IMR-90 (cell line): Measurements from ENCODE around the gene LRRC31. TPM values are rescaled to one million over a fixed set of nuclear protein-coding genes. Genes with fewer than 3 reads are reported as not detected.
A peak's percentile ranks its signal among the peaks of the same experiment; 100 is the strongest.

Experiments
- ATAC-seq: fragments of 200-7000 bp; cut with Tn5 transposase; 2 replicates; pipeline ENCODE4 v1.9.1; 2020; ENCODE audit warnings: low read depth, mild to moderate bottlenecking, moderate library complexity
- BruUV-seq: library from RNA; stranded (reverse); fragments of 400-500 nt; replicated peaks from 2 replicates; lab custom pipeline; 2021; lab: Mats Ljungman, UMichigan
- CTCF ChIA-PET: fragments of 300-600 bp; formaldehyde crosslinking; extraction: SDS; loops from one replicate; lab custom pipeline; 2021; ENCODE audit warnings: antibody characterized with exemption; lab: Yijun Ruan, JAX
- POLR2A ChIA-PET: fragments of 300-600 bp; sonication (Branson Sonifier 250); formaldehyde crosslinking; loops from one replicate; lab custom pipeline; 2022; ENCODE audit warnings: antibody characterized with exemption; ENCODE audit not compliant: unreplicated experiment; lab: Charles Lee
- DNase-seq: peaks from one replicate; pipeline ENCODE4 v3.0.0; 2013
- H2AFZ ChIP-seq: replicated peaks from 2 replicates; pipeline ENCODE3; 2013; ENCODE audit warnings: low read length, mild to moderate bottlenecking; ENCODE audit not compliant: poor library complexity
- H2AK5ac ChIP-seq: 2 replicates; pipeline ENCODE4 v1.6.1; 2013; ENCODE audit warnings: low read depth, low read length, inconsistent platforms
- H2AK9ac ChIP-seq: replicated peaks from 2 replicates; pipeline ENCODE3; 2013; ENCODE audit warnings: mild to moderate bottlenecking, low read depth, low read length, moderate library complexity; ENCODE audit not compliant: poor library complexity
- H2BK120ac ChIP-seq: 2 replicates; pipeline ENCODE4 v1.6.1; 2013; ENCODE audit warnings: low read depth, low read length, inconsistent platforms
- H2BK15ac ChIP-seq: 3 replicates; pipeline ENCODE4 v1.6.1; 2013; ENCODE audit warnings: low read depth, low read length, inconsistent platforms
- H2BK20ac ChIP-seq: 2 replicates; pipeline ENCODE4 v1.6.1; 2013; ENCODE audit warnings: low read depth, mild to moderate bottlenecking, inconsistent platforms, low read length, moderate library complexity
- H2BK5ac ChIP-seq: 2 replicates; pipeline ENCODE4 v1.6.1; 2013; ENCODE audit warnings: mild to moderate bottlenecking, low read depth, low read length, inconsistent platforms; ENCODE audit not compliant: poor library complexity, severe bottlenecking
- H3K14ac ChIP-seq: replicated peaks from 2 replicates; pipeline ENCODE4 v1.6.1; 2013; ENCODE audit warnings: low read depth, low read length, inconsistent platforms
- H3K18ac ChIP-seq: 2 replicates; pipeline ENCODE4 v1.6.1; 2013; ENCODE audit warnings: low read depth, low read length, control low read depth
- H3K23ac ChIP-seq: 2 replicates; pipeline ENCODE4 v1.6.1; 2013; ENCODE audit warnings: low read depth, low read length, inconsistent platforms
- H3K27ac ChIP-seq: 2 replicates; pipeline ENCODE4 v1.5.1; 2013; ENCODE audit warnings: mild to moderate bottlenecking, control low read depth, low read length; ENCODE audit not compliant: insufficient read depth
- H3K27me3 ChIP-seq: 2 replicates; pipeline ENCODE4 v1.6.1; 2013; ENCODE audit warnings: low read length; ENCODE audit not compliant: control insufficient read depth, insufficient read depth
- H3K36me3 ChIP-seq: 2 replicates; pipeline ENCODE4 v1.6.1; 2013; ENCODE audit warnings: low read length, mixed read lengths; ENCODE audit not compliant: control insufficient read depth, insufficient read depth
- H3K4ac ChIP-seq: 2 replicates; pipeline ENCODE4 v1.6.1; 2013; ENCODE audit warnings: low read depth, low read length, inconsistent platforms
- H3K4me1 ChIP-seq: 2 replicates; pipeline ENCODE4 v1.6.1; 2013; ENCODE audit warnings: low read length, mixed read lengths; ENCODE audit not compliant: control insufficient read depth, insufficient read depth
- H3K4me2 ChIP-seq: 2 replicates; pipeline ENCODE4 v1.6.1; 2013; ENCODE audit warnings: low read depth, mild to moderate bottlenecking, control low read depth, low read length, moderate library complexity
- H3K4me3 ChIP-seq: 2 replicates; pipeline ENCODE4 v1.5.1; 2013; ENCODE audit warnings: low read depth, mild to moderate bottlenecking, control low read depth, low read length, moderate library complexity; ENCODE audit not compliant: insufficient read depth
- H3K56ac ChIP-seq: 2 replicates; pipeline ENCODE4 v1.6.1; 2013; ENCODE audit warnings: low read length, inconsistent platforms; ENCODE audit not compliant: insufficient read depth; ENCODE audit errors: extremely low read depth
- H3K79me1 ChIP-seq, 2 experiments: 2 replicates each; pipeline ENCODE4 v1.6.1; 2013; ENCODE audit warnings: low read length in 2 of 2, inconsistent platforms in 1 of 2, low read depth in 1 of 2
- H3K9ac ChIP-seq: 2 replicates; pipeline ENCODE4 v1.6.1; 2013; ENCODE audit warnings: low read depth, low read length, control low read depth
- H3K9me1 ChIP-seq: 2 replicates; pipeline ENCODE4 v1.6.1; 2013; ENCODE audit warnings: low read length, inconsistent platforms; ENCODE audit not compliant: insufficient read depth
- H3K9me3 ChIP-seq: 2 replicates; pipeline ENCODE4 v1.6.1; 2013; ENCODE audit warnings: low read length; ENCODE audit not compliant: control insufficient read depth, insufficient read depth
- H4K20me1 ChIP-seq: 2 replicates; pipeline ENCODE4 v1.6.1; 2013; ENCODE audit warnings: low read length, inconsistent platforms; ENCODE audit not compliant: insufficient read depth
- H4K5ac ChIP-seq: 2 replicates; pipeline ENCODE4 v1.6.1; 2013; ENCODE audit warnings: mild to moderate bottlenecking, low read depth, low read length, control low read depth
- H4K8ac ChIP-seq, 2 experiments: 2 replicates each; pipeline ENCODE4 v1.6.1; 2013; ENCODE audit warnings: low read depth in 2 of 2, low read length in 2 of 2, control low read depth in 1 of 2, inconsistent platforms in 1 of 2
- H4K91ac ChIP-seq: 2 replicates; pipeline ENCODE4 v1.6.1; 2013; ENCODE audit warnings: low read depth, low read length, inconsistent platforms; ENCODE audit not compliant: insufficient read depth
- BHLHE40 ChIP-seq: fragments of 150-350 bp; IDR thresholded peaks from 2 replicates; pipeline ENCODE4 v1.6.1; 2016; ENCODE audit warnings: mild to moderate bottlenecking, low read depth, low read length
- CEBPB ChIP-seq: IDR thresholded peaks from 2 replicates; pipeline ENCODE4 v1.6.1; 2012; ENCODE audit warnings: low read depth, low read length, improper control_type of control experiment
- CHD1 ChIP-seq: IDR thresholded peaks from 2 replicates; pipeline ENCODE4 v1.6.1; 2012; ENCODE audit warnings: low read depth, low read length, improper control_type of control experiment
- ELK1 ChIP-seq: fragments of 150-350 bp; IDR thresholded peaks from 2 replicates; pipeline ENCODE4 v1.6.1; 2016; ENCODE audit warnings: low read depth, mild to moderate bottlenecking, low read length, moderate library complexity, borderline replicate concordance
- FOS ChIP-seq: fragments of 150-350 bp; IDR thresholded peaks from 2 replicates; pipeline ENCODE4 v1.6.1; 2016; ENCODE audit warnings: low read depth, low read length
- MAFK ChIP-seq: IDR thresholded peaks from 2 replicates; pipeline ENCODE4 v1.6.1; 2012; ENCODE audit warnings: low read depth, low read length, improper control_type of control experiment
- MAZ ChIP-seq: IDR thresholded peaks from 2 replicates; pipeline ENCODE4 v1.6.1; 2012; ENCODE audit warnings: low read depth, mild to moderate bottlenecking, low read length, improper control_type of control experiment, moderate library complexity, borderline replicate concordance
- MXI1 ChIP-seq: IDR thresholded peaks from 2 replicates; pipeline ENCODE4 v1.6.1; 2012; ENCODE audit warnings: low read depth, mild to moderate bottlenecking, low read length, moderate library complexity, borderline replicate concordance
- NFE2L2 ChIP-seq: fragments of 150-350 bp; IDR thresholded peaks from 2 replicates; pipeline ENCODE4 v1.6.1; 2016; ENCODE audit warnings: low read depth, mild to moderate bottlenecking, low read length
- POLR2A ChIP-seq: IDR thresholded peaks from 2 replicates; pipeline ENCODE4 v1.6.1; 2012; ENCODE audit warnings: mild to moderate bottlenecking, low read depth, low read length
- RAD21 ChIP-seq: IDR thresholded peaks from 2 replicates; pipeline ENCODE4 v1.6.1; 2012; ENCODE audit warnings: low read length, improper control_type of control experiment
- RCOR1 ChIP-seq: IDR thresholded peaks from 2 replicates; pipeline ENCODE4 v1.6.1; 2012; ENCODE audit warnings: mild to moderate bottlenecking, low read length, improper control_type of control experiment; ENCODE audit not compliant: insufficient replicate concordance
- RFX5 ChIP-seq: IDR thresholded peaks from 2 replicates; pipeline ENCODE4 v1.8.0; 2012; ENCODE audit warnings: low read depth, mild to moderate bottlenecking, low read length, moderate library complexity
- SMC3 ChIP-seq: fragments of 150-350 bp; IDR thresholded peaks from 2 replicates; pipeline ENCODE4 v1.6.1; 2016; ENCODE audit warnings: low read depth, mild to moderate bottlenecking, antibody characterized with exemption, low read length, moderate library complexity
- WGBS, 2 experiments: methylation state at CpG; one replicate each; pipeline versions ENCODE4 v1.1.5 to v1.1.7; 2013; ENCODE audit warnings: missing lambda C conversion rate in 2 of 2; ENCODE audit not compliant: insufficient read length in 1 of 2; ENCODE audit errors: extremely low coverage in 2 of 2; 5-methylcytosine and 5-hydroxymethylcytosine counted together
- dilution Hi-C: fragments of 300-500 bp; cut with HindIII; formaldehyde crosslinking; loops from one replicate; pipeline ENCODE4 v1.14.3; 2018; ENCODE audit warnings: low sequenced_read_pairs; ENCODE audit not compliant: unreplicated experiment
- in situ Hi-C: fragments of 300-500 bp; cut with MboI; formaldehyde crosslinking; loops from 3 replicates; pipeline ENCODE4 v1.14.3; 2019; ENCODE audit warnings: low sequenced_read_pairs, inconsistent platforms, mixed read lengths
- intact Hi-C: fragments of 100-400 bp; cut with micrococcal nuclease; formaldehyde crosslinking; loops from 2 replicates; pipeline ENCODE4 v1.10.0; 2022
- polyA plus RNA-seq, 3 experiments: library from polyadenylated mRNA; depleted of rRNA; stranded (reverse); fragments of >200 nt; gene quantifications; 2 replicates each; pipeline ENCODE4 v1.2.3, GENCODE V29; 2012; ENCODE audit warnings: low replicate concordance in 1 of 3
- total RNA-seq: library from RNA; depleted of rRNA; stranded (reverse); fragments of >200 nt; gene quantifications from 2 replicates; pipeline ENCODE4 v1.2.3, GENCODE V29; 2012
- TF ChIP-seq, protein P1 (sequence below): conservative IDR thresholded peaks from 2 replicates; pipeline ENCODE4 v1.5.1; 2012; ENCODE audit warnings: mild to moderate bottlenecking, low read depth, low read length, improper control_type of control experiment
- TF ChIP-seq, protein P2 (sequence below): fragments of 150-350 bp; IDR thresholded peaks from 2 replicates; pipeline ENCODE4 v1.6.1; 2017; ENCODE audit warnings: mild to moderate bottlenecking, antibody characterized with exemption, low read length, low read depth

LRRC31 gene
- total and polyA plus RNA-seq, 2 of the 4 experiments (the other 2 are of a cell fraction), result not detected

DNA sequence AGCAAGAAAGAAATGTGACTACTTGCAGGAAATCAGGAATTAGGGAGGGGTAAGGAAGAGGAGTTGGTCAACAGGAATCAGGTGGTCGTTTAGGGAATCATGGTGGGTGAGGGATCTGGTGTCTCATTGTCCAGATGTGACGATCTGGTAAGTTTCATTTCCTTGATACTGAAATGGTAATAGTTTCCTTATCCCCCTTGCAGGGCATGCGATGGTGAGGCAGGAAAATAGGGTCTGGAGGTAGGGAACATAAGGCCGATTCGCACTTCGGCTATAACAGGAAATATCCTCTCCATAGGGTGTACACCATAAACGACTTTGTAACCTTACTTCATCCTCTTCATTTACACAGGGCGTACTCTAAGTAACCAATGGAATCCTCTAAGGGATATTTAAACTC, 56.5 kb downstream of the LRRC31 start:
- Histone ChIP-seq H3K18ac (no peak overlapping the region), H3K4me1 (peaks cover 6% of the 10 kb centered on the region), H3K9me1 (peaks cover 9% of the 10 kb centered on the region), H2AFZ (peak overlapping the region; percentile 99), H3K4me3 (no peak overlapping the region), H4K91ac (peak overlapping the region; percentile 48; the same call in 1 of the 2 replicates), H3K14ac (peak overlapping the region; percentile 55), H3K4ac (peak overlapping the region; percentile 63), H3K79me1 (peaks cover 0 to 3% of the 10 kb centered on the region in 2 experiments; a peak in 1 of 4 replicates), H2AK9ac (peak overlapping the region; percentile 95), H2BK120ac (peak overlapping the region; percentile 33), H3K9ac (no peak overlapping the region), H2BK5ac (no peak overlapping the region), H3K27me3 (no peaks in the 10 kb centered on the region), H2BK20ac (no peak overlapping the region), H4K5ac (peak overlapping the region; percentile 35), H4K20me1 (no peaks in the 10 kb centered on the region), H3K4me2 (no peak overlapping the region; the same call in 1 of the 2 replicates), H3K23ac (peak overlapping the region; percentile 80; the same call in 1 of the 2 replicates), H2BK15ac (0 out of 3 replicates have a peak overlapping the region, but pooled peaks have one; percentile 60), H3K27ac (no peak overlapping the region), H2AK5ac (no peak overlapping the region), H3K36me3 (no peaks in the 10 kb centered on the region), H3K9me3 (no peaks in the 10 kb centered on the region), H3K56ac (no peak overlapping the region), H4K8ac (peak overlapping the region; percentile 62 to 70; a peak in 3 of 4 replicates)
- TF ChIP-seq, protein P1, sequence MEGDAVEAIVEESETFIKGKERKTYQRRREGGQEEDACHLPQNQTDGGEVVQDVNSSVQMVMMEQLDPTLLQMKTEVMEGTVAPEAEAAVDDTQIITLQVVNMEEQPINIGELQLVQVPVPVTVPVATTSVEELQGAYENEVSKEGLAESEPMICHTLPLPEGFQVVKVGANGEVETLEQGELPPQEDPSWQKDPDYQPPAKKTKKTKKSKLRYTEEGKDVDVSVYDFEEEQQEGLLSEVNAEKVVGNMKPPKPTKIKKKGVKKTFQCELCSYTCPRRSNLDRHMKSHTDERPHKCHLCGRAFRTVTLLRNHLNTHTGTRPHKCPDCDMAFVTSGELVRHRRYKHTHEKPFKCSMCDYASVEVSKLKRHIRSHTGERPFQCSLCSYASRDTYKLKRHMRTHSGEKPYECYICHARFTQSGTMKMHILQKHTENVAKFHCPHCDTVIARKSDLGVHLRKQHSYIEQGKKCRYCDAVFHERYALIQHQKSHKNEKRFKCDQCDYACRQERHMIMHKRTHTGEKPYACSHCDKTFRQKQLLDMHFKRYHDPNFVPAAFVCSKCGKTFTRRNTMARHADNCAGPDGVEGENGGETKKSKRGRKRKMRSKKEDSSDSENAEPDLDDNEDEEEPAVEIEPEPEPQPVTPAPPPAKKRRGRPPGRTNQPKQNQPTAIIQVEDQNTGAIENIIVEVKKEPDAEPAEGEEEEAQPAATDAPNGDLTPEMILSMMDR, result no peak
- TF ChIP-seq RAD21 (no peak), MAZ (no peak), ELK1 (no peak), NFE2L2 (no peak), BHLHE40 (no peak), MAFK (no peak), MXI1 (no peak), CHD1 (no peak), RCOR1 (no peak), POLR2A (no peak), SMC3 (no peak), CEBPB (no peak), FOS (no peak), RFX5 (no peak)
- TF ChIP-seq, protein P2, sequence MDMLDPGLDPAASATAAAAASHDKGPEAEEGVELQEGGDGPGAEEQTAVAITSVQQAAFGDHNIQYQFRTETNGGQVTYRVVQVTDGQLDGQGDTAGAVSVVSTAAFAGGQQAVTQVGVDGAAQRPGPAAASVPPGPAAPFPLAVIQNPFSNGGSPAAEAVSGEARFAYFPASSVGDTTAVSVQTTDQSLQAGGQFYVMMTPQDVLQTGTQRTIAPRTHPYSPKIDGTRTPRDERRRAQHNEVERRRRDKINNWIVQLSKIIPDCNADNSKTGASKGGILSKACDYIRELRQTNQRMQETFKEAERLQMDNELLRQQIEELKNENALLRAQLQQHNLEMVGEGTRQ, result no peak
- no peak for DNase-seq
- no TSS peak for BruUV-seq
- dilution Hi-C loops (no loop called here), intact Hi-C loops (loop anchor here (5.0 kb wide), 1 partner anchor 36 kb away; no protein-coding TSS in a partner anchor), in situ Hi-C loops (no loop called here)
- WGBS, 2 experiments, result no CpG with 5 or more reads among the region's 8 CpGs
- POLR2A ChIA-PET, result no interaction called here
- CTCF ChIA-PET, result no interaction called here
- no peak for ATAC-seq
